DLD1 (cell line): ENCODE measurements around the gene ABCA3.

ENCODE experiments used
- in situ Hi-C: cut with HindIII; loops from 2 replicates; pipeline ENCODE4 v1.10.0; 2017; ENCODE audit warnings: low sequenced_read_pairs

ABCA3 gene

GRCh38 chr16:2319606-2320005, 20.9 kb downstream of the ABCA3 start:
- in situ Hi-C loops = no loop called here

- in situ Hi-C loops = no loop called here
Measured at GRCh38 chr16:2317231-2318020, 23.1 kb downstream of the ABCA3 start.

GRCh38 chr16:2308089-2308962, 32.2 kb downstream of the ABCA3 start:
- in situ Hi-C loops = no loop called here

DNA sequence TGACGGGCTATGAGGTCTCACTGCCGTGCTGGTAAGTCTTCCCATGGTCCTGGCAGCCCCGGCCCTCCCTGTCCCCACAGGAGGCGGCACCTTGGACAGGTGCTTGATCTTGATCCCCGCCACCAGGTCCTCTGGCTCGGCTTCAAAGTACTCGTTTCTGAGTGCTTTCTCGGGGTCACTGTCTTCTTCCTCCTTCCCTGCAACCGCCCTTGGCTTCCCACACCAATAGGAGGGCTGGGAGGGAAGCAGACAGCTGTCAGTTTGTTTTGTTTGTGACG, 40.7 kb downstream of the ABCA3 start:
- in situ Hi-C loops = no loop called here

DNA sequence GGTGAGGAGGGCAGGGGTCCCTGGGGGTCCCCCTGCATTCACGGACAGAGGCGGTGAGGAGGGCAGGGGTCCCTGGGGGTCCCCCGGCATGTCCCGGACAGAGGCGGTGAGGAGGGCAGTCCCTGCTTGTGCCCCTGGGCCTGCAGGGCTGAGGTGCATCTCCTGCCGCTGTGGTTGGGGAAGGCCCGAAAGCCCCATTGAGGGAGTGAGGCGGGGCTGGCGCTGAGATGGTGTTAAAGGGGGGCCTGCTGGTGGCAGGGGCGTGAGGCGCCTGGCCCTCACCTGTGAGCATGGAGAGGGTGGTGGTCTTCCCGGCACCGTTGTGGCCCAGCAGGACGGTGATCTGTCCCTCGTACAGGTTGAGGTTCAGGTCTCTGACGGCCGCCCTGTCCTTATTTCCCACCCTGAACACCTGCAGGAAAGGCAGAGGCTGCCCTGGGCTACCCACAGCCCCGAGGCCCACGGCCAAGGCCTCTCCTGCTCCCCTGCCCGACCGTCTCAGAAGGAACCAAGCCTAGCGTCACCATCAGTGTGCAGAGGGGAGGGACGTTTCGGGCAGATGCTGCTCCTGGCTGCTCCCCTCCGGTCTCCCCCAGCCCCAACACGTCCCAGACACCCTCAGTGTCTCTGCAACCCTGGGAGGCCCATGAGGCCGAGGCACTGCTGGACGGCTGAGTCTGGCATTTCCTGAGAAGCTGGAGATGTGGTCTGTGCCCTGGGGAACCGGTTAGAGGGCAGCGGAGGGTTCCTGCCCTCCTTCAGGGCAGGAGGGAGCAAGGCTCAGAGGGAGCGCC, 41.2 kb downstream of the ABCA3 start:
- in situ Hi-C loops = no loop called here

GRCh38 chr16:2298621-2299020, 41.9 kb downstream of the ABCA3 start:
- in situ Hi-C loops = no loop called here

DNA sequence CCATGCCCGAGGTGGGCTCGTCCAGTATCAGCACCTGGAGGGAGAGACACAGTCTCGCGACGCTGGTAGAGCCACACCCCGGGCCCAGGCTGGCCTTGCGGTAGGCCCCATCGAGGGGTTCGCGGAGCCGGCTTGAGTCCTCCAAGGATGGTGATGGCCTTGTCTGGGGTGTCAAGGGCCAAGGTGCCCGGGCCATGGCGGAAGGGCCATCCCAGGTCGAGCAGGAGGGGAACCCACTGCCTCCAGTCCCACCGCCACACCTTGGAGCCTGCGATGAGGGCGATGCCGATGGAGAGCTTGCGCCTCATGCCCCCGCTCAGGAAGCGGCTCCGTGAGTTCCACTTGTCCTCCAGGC, 43.0 kb downstream of the ABCA3 start:
- in situ Hi-C loops = no loop called here

GRCh38 chr16:2296661-2297505, 43.6 kb downstream of the ABCA3 start:
- in situ Hi-C loops = no loop called here

GRCh38 chr16:2295056-2295798, 45.3 kb downstream of the ABCA3 start:
- in situ Hi-C loops = no loop called here

- in situ Hi-C loops = no loop called here
Measured at GRCh38 chr16:2292221-2292620, 48.3 kb downstream of the ABCA3 start.

- in situ Hi-C loops = no loop called here
Measured at GRCh38 chr16:2289282-2289681, 51.2 kb downstream of the ABCA3 start.

- in situ Hi-C loops = no loop called here
Measured at GRCh38 chr16:2288726-2289125, 51.8 kb downstream of the ABCA3 start.

GRCh38 chr16:2287916-2288547, 52.5 kb downstream of the ABCA3 start:
- in situ Hi-C loops = no loop called here

- in situ Hi-C loops = no loop called here
Measured at GRCh38 chr16:2286550-2286949, 54.0 kb downstream of the ABCA3 start.

- in situ Hi-C loops = no loop called here
Measured at GRCh38 chr16:2285731-2286191, 54.8 kb downstream of the ABCA3 start.

- in situ Hi-C loops = no loop called here
Measured at GRCh38 chr16:2284797-2285576, 55.5 kb downstream of the ABCA3 start.

GRCh38 chr16:2284001-2284770, 56.3 kb downstream of the ABCA3 start:
- in situ Hi-C loops = no loop called here
